ENCODE measurements around the gene SLC16A6.
A peak's percentile ranks its signal among the peaks of the same experiment; 100 is the strongest.
"Not testable (repeated sequence)": the region's sequence is repeated elsewhere in the genome, so short reads cannot be mapped to it uniquely, and the experiment has no call there.

The SLC16A6 gene

GRCh38 chr17:68288804-68289203, 2.1 kb downstream of the SLC16A6 start:
- no peak for DNase-seq

GRCh38 chr17:68288375-68288774, 2.6 kb downstream of the SLC16A6 start:
- no peak for DNase-seq

GRCh38 chr17:68281965-68282364, 9.0 kb downstream of the SLC16A6 start:
- DNase-seq = not testable (repeated sequence)

DNA sequence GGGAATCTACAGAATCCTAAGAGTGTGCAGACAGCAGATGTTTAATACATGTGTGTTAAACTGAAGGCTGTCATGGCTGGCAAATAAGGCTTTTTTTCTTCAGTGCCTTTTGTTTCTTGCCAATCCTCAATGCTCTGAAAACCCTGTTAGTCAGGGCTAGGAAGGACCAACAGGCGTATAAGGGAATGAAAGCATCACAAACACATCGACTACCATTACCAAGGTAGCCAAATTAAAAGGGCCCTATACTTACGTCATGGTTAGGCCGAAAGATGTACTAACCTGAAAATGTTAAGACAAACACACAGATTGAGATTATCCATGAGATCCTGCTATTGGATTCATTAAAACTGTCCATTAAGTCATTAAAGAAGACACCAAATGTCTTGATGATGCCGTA, 13.1 kb downstream of the SLC16A6 start:
- DNase-seq = no peak

GRCh38 chr17:68276339-68276738, 14.6 kb downstream of the SLC16A6 start:
- not testable (repeated sequence) for DNase-seq

GRCh38 chr17:68273722-68274121, 17.2 kb downstream of the SLC16A6 start:
- no peak for DNase-seq

DNA sequence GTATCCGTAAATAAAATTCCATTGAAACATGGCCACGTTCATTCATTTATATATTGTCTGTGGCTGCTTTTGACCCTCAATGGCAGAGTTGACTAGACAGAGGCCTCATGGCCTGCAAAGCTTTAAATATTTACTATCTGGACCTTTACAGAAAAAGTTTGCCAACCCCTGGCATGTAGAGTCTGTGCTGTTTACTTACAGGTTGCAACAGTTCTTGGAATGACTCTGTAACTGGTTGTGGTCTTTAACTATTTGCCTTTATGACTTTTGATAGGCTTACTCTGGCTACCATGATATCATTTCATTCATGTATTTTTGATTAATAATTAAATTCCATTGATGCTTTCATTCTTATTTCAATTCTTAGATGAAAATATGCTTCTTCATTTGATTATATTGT, 25.1 kb downstream of the SLC16A6 start:
- DNase-seq = not testable (repeated sequence)

DNA sequence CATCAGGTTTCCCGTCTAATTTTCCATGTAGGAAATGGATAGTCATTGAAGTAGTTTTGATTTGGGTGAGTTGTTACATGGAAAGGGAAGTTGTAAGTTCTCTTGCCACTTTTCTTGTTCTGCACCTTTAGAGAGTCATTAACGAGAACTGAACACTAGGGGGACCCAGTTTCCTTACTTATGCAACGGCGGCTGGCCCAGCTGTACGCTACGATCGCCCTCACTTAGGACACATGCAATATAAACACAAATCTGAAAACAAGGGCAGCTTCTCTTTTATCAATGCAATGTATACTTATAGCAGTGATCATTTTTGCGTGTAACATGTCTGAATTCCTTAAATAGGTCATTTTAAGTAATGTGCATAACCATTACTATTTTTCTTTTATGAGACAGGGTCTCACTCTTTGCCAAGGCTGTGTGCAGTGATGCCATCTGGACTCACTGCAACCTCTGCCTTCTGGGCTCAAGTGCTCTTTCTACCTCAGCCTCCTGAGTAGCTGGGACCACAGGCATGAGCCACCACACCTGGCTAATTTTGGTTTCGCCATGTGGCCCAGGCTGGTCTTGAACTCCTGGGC, 27.7 kb downstream of the SLC16A6 start:
- peak; percentile 42 for DNase-seq

DNA sequence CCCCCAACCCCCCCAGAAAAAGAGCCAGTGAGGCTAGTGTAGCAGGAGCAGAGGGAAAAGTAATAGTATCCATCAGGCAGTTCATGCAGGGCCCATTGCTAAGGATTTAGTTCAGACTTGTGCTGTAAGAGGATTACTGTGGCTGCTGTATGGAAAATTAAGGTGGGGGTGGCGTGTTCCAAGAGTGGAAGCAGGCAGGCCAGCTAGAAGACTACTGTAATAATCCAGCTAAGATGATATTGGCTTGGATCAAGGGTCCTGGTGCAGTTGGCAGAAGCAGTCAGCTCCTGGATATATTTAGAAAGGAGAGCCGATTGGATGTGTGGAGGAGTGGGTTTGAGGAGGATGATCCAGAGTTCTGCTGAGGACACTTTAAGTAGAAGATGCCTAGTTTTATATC, 28.5 kb downstream of the SLC16A6 start:
- DNase-seq = not testable (repeated sequence)

- DNase-seq = no peak
These were observed 30.7 kb downstream of the SLC16A6 start for GRCh38 chr17:68260051-68260762.

DNA sequence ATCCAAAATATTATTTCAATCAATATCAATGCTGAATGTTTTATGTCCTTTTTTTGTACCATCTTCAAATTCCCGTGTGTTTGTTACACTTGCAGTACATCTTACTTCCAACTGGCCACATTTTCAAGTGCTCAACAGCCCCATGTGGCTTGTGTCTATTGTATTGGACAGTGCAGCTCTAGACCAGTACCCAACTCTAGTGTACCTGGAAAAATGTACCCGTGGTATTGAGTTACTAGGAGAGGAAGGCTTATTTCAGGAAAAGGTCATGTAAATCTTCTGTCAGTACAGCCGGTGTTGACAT, 31.3 kb downstream of the SLC16A6 start:
- DNase-seq = not testable (repeated sequence)

GRCh38 chr17:68258890-68259647, 31.9 kb downstream of the SLC16A6 start:
- DNase-seq = peak; percentile 59

DNA sequence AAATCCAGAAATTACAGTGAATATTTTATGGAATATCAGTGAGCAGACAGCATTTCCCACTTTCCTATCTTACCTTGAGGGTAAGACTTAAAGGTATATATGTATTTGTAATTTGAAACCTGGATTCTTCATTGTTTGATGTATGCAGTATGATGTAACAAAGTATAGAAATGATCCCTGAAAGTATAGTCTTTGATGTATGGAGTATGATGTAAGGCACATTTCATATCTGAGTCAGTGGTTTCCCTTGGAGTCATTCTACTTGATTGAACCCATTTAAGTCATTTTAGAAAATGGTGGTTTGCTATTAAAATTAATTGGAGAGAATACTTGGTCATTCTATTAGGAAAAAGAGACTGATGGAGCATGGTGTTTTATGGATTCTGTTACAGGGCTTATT, 33.0 kb downstream of the SLC16A6 start:
- DNase-seq = no peak

GRCh38 chr17:68256701-68257100, 34.2 kb downstream of the SLC16A6 start:
- DNase-seq = not testable (repeated sequence)

GRCh38 chr17:68255731-68256538, 35.0 kb downstream of the SLC16A6 start:
- DNase-seq = no peak

DNA sequence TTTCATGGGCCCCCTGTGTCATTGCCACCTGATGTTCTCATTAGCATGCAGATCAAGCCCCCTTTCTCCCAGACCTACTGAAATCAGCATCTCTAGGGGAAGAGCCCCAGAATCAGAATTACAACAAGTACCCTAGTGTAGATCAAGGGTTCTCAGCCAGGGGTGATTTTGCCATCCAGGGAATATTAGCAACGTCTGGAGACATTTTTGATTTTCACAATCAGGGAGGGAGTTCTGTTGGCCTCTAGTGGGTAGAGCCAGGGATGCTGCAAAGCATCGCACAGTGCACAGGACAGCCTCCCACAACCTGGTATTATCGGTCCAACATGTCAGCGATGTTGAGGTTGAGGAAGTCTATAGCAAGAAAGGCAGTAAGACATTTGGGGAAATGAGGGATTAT, 35.8 kb downstream of the SLC16A6 start:
- no peak for DNase-seq

DNA sequence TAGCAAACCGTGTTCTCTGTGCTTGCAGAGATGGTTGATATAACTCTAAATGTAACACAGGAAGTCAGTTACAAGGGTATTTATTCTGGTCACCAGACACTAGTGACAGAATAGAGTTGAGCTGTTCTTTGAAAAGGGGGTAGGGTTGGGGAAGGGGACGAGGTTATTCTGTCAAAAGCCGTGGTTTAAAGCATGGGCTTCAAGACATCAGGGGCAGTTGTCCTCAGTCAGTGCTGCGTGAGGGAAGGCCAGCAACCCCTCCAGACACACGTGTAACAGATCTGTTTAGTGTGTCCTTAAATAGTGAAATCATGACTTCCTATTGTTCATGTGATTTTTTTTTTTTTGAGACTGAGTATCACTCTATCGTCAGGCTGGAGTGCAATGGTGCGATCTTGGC, 37.5 kb downstream of the SLC16A6 start:
- DNase-seq = not testable (repeated sequence)

GRCh38 chr17:68249354-68249765, 41.6 kb downstream of the SLC16A6 start:
- DNase-seq = no peak

DNA sequence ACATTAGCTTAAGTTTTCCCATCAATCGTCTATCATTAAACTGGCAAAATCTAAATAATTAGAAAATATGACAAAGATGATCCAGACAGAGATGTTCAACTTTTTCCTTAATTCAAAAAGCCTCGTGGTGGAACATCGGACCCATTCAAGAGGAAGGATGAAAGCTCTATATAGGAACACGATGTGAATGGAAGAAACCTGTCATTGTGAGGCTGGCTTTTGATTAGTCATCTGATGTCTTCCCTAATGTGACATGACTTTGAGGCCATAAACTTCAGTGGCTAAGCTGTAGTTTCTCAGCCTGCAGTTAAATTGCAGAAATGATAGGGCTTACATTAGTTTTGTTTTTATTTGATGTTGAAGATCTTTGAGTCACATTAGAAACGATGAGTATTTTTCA, 42.0 kb downstream of the SLC16A6 start:
- no peak for DNase-seq

- peak; percentile 49 for DNase-seq
These were observed 42.6 kb downstream of the SLC16A6 start for GRCh38 chr17:68248199-68248825.

DNA sequence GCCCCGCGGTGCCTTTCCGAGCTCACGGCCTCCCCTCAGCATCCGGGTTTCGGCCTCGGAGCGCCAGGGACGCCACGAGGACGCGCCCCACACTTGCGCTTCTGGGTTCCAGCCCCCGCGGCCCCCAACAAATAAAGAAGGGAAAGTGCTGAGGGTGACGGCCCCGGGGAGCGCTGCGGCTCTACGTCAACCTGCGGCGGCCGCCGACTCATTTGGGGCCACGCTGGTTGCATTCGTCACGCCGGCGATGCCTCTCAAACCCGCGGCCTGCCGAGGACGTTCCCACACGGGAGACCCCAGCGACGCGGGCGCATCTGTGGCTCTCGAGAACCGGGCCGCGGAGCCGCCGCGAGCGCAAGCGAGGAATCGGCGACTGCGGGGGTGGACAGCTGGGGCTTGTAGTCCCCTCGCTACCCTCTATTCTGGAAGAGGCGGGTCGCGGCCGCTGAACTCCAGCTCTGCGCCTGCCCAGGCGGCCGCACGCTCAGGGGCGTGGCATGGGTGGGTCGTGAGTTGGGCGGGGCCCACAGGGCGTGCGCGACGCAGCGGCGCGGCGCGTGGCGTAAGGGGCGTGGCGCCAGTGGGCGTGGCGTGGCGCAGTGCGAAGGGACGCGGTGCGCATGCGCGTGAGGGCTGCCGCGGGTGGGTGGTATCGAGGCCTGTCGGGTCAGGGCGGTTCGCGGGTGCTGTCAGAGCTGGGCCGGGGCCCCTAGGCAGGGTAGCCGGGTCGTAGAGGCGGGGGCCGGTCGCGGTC, 43.3 kb downstream of the SLC16A6 start, which contains the start of gene AMZ2:
TSS of gene AMZ2 (plus strand) at position 599 of the 754 bp plus-strand sequence. CDS start 2,145 bp downstream, outside the sequence.
- DNase-seq = peak; percentile 84
